CD4-positive, alpha-beta T cell treated with Interleukin-6 for 4 hours (primary cell): Measurements from ENCODE around the gene TGFBR3.

Experiments used
- DNase-seq: peaks from one replicate; pipeline ENCODE4 v3.0.0-alpha.2; 2020; ENCODE audit warnings: mixed read lengths

Gene TGFBR3

GRCh38 chr1:91819038-91819788 lies 66.7 kb downstream of the TGFBR3 start:
- DNase-seq = no peak

DNA sequence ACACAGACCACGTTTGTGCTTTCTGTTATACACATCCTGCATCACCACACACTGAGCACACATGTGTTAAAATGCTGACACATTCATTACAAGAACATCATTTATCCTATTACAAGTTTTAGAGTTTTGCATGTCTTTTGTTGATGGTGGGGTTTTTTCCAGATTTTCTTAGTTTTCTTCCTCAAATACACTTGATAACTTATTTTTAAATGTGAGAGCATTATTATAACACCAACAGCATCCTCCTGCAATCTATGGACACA lies 67.3 kb downstream of the TGFBR3 start:
- DNase-seq = no peak

DNA sequence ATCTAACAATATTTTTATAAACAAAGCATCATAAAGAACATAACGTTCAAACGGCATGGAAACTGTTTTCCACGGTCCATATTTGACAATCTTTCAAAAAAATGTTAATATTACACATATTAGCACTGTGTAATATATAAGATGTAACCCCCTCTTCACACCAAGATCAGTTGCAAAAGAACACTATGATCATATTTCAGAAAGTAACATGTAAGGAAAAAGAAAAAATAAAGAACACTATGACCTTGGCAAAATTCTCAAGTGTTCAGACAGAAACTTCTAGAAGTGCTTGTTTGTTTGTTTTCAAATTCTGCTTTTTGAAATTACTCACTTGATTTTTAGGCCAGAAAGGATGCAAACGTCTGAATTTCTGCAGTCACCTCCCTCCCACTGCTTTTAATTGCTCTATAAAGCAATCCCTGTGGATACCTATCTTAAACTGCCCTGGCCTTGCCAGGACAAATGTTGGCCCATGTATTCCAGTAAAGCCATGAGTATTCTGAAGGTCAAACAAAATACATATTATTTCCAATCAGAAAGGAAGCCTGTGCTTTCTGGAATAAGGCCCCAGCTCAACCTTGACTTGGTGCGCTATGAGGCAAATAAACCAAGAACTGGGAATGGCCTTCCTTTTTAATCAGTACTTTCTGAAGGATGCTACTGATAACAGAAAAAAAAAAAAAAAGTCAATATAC lies 68.6 kb downstream of the TGFBR3 start:
- DNase-seq = no peak

GRCh38 chr1:91816031-91816430 lies 69.9 kb downstream of the TGFBR3 start:
- no peak for DNase-seq

DNA sequence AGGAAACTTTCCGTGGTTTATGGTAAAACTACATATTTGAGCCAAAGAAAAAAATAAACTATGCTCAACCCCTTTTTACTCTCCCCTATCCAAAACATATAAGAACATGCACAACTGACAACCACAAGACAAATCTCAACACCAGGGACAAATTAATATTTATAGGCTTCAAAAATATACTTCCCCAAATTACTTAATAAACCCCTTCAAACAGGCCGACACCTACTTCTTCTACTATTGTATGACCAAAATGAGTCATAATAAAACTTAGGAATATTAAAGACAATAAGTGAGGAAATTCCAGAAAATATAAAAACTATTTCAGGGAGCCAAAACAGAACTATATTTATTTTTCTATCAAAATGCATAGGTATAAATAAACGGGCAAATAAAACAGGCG lies 71.5 kb downstream of the TGFBR3 start:
- DNase-seq = no peak

DNA sequence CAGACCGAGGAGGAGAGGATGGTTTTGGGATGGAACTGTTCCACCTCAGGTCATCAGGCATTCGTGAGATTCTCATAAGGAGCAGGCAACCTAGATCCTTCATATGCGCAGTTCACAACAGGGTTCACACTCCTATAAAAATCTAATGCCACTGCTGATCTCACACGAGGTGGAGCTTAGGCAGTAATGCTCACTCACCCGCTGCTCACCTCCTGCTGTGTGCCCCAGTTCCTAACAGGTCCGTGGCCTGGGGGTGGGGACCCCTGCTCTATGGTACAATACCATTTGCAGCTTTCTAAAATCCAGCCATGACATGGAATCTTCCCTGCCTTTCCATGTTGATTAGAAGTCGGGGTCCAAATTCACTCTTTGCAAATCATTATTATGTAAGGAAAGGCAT lies 72.1 kb downstream of the TGFBR3 start:
- no peak for DNase-seq

GRCh38 chr1:91811363-91812025 lies 74.5 kb downstream of the TGFBR3 start:
- no peak for DNase-seq

- no peak for DNase-seq
Measured at GRCh38 chr1:91809317-91809716, 76.6 kb downstream of the TGFBR3 start.

DNA sequence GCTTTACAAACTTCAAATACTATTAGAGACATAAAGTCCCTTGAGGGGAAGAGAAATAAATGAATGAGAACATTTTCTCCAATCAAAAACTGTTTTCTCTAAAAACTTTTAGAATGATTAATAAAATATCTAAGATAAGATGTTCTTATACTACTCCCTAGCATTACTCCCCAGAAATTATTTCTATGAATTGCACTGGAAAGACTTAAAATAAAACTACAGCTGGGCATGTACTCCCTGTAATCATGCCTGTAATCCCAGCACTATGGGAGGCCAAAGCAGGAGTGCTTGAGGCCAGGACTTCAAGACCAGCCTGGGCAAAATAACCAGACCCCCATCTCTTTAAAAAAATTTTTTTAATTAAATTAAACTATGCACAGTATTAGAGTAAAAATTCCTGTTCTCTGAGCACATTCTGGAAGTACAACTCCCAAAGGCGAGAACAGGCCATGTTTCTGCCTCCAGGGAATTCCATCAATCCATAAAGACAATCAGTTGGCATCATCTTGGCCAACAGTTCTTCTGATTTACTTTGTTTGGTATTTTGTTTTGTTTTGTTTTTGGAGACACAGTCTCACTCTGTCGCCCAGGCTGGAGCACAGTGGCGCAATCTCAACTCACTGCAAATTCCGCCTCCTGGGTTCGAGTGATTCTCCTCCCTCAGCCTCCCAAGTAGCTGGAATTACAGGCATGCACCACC lies 77.9 kb downstream of the TGFBR3 start:
- DNase-seq = no peak

- DNase-seq = no peak
Measured at GRCh38 chr1:91806769-91807700, 78.9 kb downstream of the TGFBR3 start.

DNA sequence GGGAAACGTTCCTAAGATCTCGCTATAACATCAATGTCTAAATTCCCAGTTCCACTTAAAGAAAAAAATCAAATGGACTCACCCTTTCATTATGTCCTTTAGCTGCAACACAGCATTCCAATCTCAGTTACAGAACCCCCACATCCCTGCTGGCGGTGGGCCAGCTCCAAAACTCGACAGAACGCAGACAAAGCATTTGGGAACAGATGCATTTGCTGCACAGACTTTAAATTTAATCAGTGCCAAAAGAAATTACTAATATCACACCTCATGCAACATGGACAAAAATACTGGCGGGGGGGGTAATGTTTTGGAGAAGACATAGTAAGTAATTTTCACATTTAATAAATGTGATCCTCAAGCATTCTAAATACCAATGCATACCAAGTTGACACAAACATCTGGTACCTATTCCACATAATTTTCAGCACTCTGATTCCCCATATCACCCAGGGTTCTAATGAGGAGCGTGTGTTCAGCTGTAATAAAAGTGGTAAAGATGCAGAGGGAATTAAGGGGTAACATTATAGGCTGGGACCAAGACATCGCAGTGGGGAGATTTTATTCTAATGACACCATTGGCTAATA lies 79.7 kb downstream of the TGFBR3 start:
- no peak for DNase-seq

- DNase-seq = no peak
Measured at GRCh38 chr1:91805311-91805801, 80.6 kb downstream of the TGFBR3 start.

DNA sequence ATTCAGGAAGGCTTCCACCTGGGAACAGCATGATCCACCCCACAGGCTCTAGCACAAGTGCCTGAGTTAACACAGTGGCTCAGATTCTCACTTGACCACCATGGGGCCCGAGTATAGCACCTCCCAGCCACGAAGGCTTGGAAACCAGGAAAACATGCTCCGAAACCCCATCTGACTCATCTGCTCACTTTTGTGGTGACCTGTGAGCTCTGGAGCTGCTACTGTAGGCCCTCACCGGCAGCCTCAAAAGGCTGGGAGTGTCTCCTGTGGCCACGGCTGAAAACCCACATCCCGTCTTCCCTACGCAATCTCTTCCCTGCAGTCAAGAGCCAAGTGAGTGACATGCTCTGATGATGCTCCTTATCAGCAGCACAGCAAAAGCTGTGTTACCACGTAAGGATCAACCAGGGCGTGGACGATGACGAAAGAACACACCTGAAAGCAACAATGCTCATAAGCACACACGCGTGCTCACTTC lies 81.4 kb downstream of the TGFBR3 start:
- DNase-seq = peak; percentile 86

DNA sequence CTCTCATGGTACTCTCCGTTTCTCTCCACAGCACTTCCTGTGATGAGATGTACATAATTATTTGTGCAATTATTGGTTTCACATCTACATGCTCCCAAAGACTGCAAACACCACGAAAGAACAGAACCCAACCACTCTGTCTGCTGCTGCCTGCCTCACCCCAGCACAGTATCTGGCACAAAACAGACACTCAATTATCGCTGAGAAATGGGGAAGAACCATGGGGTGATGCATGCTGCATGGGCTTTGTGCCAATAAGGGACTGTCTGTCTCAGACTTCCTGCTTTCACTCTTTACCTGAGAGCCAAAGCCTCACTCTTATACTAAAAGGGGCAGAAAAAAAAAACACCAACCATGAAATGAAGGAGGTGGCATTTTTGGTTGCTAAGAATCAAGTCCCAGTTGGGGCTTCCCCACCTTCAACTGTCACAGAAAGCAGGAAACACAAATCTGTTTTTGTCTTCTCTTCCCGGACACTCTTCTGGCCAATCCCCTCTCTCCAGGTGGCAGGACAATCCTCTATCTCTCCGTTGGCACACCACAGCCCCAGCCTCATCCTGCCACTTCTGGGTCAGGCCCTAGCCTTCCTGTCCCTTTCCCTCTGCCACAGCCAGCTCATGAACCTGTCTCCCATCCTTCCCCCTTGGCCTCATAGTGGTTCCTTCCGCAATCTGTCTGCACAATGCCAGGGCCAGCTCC lies 82.0 kb downstream of the TGFBR3 start:
- peak; percentile 86 for DNase-seq

- no peak for DNase-seq
Measured at GRCh38 chr1:91803123-91803522, 82.8 kb downstream of the TGFBR3 start.

DNA sequence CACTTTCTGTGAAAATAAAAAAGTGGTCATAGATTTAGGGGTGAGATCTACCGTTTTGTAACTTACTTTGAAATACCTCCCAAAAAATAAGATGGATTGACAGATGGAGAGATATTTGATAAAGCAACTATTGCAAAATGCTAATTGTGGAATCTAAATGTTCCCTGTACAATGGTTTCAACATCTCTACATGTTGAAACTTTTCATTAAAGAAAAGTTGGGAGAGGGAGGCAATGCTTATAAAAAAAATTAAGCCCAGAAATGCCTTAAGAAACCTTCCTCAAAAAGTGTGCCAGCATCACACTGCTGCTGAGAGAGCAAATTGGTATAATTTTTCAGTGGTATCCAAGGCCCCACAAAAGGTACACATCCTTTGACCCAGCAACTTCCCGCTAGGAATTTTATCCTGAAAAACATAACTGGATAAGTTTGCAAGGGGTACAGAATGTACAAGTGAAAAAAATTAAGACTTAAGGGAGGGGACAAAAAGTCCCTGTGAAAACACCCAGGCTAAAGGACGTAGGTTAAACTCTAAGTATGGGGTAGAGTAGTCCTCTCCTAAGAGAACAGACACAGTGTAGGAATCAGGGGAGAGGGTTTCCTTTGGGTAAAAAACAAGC lies 84.3 kb downstream of the TGFBR3 start:
- DNase-seq = no peak

- DNase-seq = no peak
Measured at GRCh38 chr1:91799863-91800262, 86.1 kb downstream of the TGFBR3 start.

DNA sequence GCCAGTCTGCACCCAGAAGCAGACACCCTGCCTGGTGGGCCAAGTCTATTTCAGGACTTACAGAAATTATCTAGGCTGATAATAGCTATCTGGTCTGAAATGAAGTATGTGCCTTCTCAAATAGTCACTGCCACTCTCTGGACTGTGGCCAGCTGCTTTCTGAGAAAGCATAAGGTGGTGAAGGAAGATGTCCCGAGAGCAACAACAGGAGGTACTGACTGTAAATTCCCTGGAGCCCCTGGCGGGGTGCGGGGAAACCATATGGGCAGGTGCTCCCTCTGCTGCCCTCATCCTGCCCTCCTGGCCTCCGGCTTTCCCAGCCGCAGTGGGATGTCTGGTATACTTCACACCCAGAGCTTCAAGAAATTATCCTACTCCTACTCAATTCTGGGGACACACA lies 86.8 kb downstream of the TGFBR3 start:
- DNase-seq = no peak

GRCh38 chr1:91798740-91799139 lies 87.2 kb downstream of the TGFBR3 start:
- no peak for DNase-seq

- DNase-seq = no peak
Measured at GRCh38 chr1:91798241-91798648, 87.7 kb downstream of the TGFBR3 start.

- no peak for DNase-seq
Measured at GRCh38 chr1:91797164-91797563, 88.8 kb downstream of the TGFBR3 start.
